Sigmoid colon (tissue), 4 donors: Measurements from ENCODE around the gene PRPS1L1.

ENCODE experiments used
- CTCF ChIP-seq, 4 experiments: fragments of 450-650 bp in 3 of 4; fragments of 200-600 bp in 1 of 4; IDR thresholded peaks; one replicate each; pipeline ENCODE4 v1.5.1; 2016 to 2019; ENCODE audit warnings: antibody characterized with exemption in 4 of 4, mild to moderate bottlenecking in 3 of 4, moderate library complexity in 2 of 4
- POLR2A ChIP-seq, 2 donors: fragments of 450-650 bp; IDR thresholded peaks; one replicate each; pipeline ENCODE4 v1.6.1; 2016; ENCODE audit warnings: antibody characterized with exemption in 2 of 2, mild to moderate bottlenecking in 2 of 2, moderate library complexity in 2 of 2
- POLR2AphosphoS5 ChIP-seq, 4 donors: sonication (generic); formaldehyde crosslinking; IDR thresholded peaks; one replicate each; pipeline ENCODE4 v1.6.1; 2017; ENCODE audit warnings: antibody characterized with exemption in 4 of 4

- TF ChIP-seq CTCF (IDR thresholded peaks at IDR 0.05) = no peak
- no peak for TF ChIP-seq POLR2A (IDR thresholded peaks at IDR 0.05)
- TF ChIP-seq POLR2AphosphoS5 (IDR thresholded peaks at IDR 0.05) = no peak
These were observed 3.1 kb upstream of the PRPS1L1 start for GRCh38 chr7:18030758-18031157.
